Measurements from ENCODE around the gene CHST13.
A peak's percentile ranks its signal among the peaks of the same experiment; 100 is the strongest.
"Not testable (repeated sequence)": the region's sequence is repeated elsewhere in the genome, so short reads cannot be mapped to it uniquely, and the experiment has no call there.

CHST13 gene

DNA sequence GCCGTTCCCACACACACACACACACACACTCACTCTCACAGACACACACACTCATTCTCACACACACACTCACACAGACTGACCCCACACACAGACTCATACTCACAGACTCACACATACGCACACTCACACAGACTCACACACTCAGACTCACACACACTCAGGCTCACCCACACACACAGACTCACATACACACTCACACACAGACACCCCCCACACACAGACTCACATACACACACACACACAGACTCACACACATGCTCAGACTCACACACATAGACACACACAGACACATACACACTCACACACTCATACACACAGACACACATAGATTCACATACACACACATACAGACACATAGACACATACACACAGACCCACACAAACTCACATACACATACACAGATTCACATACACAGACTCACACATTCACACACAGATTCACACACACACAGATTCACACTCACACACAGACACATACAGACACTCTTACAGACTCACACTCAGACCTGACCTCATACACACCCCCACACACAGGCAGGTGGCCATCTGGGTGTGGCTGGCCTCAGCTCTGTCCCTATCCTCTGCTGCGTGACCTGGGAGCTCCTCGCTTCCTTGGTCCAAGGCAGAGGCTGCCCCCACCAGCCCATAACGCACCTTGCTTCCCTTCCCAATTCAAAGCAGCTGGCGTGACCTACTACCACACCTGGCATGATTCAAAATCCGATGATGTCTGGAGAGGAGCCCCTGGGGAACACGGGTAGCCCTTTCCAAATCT is 32.9 kb downstream of the CHST13 start:
- no peak for DNase-seq

DNA sequence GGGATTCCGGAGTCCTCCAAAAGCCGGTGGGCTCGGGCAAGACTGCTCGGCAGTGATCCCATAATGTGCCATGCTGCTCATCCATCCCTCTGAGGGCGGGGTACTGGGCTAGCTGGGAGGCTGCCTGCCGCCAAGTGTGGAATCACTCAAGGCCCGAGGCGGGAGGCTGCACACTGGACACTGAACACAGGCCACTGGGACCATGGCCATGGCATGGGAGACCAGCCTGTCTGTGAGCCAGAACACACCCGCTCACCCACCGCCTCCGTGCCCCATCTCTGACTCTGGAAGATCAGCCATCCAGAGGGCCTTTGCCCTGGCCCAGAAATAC is 33.4 kb downstream of the CHST13 start:
- no peak for DNase-seq

DNA sequence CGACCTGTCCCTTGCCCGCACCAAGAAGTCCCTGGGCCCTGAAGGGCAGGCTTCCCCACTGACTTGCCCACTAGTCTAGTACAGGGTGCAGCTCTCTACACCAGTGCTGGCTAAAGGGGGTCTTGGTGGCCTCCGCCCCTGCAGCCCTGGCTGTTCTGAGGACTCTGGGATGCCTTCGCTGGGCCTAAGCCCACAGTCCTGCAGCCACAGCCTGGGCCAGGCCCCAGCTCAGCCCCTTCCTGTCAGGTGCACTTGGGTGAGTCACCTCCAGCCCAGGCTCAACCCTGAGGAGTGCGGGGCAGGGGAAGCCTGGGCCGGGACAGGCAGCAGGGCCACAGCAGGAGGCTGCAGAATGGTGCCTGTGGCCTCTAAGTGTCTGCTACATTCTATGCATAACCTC is 33.8 kb downstream of the CHST13 start:
- DNase-seq: no peak

DNA sequence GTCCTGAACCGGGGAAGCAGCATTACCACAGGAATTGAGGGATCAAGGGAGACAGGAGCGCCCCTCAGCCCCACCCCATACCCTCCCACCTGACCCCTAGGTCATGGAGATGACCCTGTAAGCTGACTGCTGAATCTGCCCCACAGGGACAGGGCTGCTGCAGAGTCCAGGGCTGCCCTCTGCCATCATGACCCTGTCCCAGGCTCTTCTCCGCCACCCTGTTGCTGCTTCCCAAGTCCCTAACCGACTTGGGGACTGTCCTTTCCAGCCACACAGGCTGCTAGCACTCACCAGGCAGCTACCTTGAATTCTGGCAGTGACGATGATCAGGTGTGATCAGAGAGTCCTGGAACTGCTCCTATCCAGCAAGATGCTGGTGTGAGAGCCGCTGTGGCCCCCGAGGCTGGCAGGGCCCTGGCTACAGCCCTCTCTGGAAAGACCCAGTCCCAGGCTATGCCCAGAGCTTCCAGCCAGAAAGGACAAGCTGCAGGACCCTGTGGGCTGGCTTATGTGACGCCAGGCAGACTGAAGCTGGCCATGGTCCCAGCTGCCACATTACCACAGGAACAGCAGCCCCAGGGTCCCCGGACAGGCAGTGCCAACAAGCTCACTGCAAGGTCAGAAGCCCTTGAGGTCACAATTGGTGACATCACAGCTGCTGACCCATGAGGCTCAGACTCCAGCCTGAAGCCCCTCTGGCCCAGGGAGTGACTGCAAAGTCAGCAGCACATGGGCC is 34.5 kb downstream of the CHST13 start, which contains the start of gene C3orf22:
Gene C3orf22 (minus strand): TSS at position 597 of the 736 bp plus-strand sequence. CDS start 5,542 bp downstream, outside the sequence.
- DNase-seq: no peak

DNA sequence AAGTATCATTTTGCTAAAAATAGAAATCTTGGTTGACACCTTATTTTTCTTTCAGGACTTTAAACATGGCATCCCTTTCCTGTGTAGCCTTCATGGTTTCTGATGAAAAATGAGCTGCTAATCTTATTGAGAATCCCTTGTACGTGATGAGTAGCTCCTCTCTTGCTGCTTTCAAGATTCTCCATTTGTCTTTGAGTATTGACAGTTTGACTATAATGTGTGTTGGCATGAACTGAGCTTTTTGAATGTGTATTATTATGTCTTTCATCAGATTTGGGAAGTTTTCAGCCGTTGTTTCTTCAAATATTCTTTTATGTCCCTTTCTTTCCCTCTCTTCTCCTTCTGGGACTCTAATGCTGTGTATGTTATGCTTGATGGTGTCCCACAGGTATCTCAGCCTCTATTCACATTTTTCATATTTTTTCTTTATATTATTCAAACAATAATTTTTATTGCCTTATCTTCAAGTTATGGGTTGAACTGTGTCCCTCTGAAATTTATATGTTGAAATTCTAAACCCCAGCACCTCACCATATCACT is 38.9 kb downstream of the CHST13 start:
- no peak for DNase-seq

DNA sequence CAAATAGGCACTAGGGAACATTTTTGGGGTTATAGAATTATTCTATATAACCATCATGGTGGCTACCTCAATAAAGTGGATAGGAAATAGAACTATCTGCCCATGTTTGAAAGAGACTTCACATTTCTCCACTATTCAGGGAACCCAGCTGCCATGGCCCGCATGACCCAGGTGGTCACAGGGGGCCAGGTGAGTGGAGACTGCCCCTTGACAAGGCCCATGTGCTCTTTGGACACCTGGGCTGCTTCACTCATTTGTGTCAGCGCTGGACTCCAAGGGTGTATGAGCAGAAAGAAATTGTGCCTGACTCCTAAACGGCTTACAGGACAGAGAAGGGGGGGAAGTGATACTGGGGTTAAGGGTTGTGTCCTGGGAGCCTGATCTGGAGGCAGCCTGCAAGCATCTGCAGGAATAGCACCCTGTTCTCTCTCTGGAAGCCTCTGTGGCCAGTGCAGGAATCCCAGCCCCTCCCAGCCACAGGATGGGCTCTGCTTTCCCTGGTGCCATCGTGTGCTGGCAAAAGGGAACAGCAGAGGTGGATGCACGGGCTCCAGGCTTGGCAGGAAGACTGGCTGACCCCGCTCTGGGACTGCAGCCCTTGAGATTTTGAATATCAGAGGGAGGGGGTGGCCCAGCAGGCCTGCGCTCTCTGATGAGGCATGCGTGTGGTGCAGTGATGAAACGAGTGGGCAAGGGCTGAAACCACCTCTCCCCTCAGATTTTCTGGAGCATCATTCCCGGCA is 43.9 kb downstream of the CHST13 start:
- no peak for DNase-seq

DNA sequence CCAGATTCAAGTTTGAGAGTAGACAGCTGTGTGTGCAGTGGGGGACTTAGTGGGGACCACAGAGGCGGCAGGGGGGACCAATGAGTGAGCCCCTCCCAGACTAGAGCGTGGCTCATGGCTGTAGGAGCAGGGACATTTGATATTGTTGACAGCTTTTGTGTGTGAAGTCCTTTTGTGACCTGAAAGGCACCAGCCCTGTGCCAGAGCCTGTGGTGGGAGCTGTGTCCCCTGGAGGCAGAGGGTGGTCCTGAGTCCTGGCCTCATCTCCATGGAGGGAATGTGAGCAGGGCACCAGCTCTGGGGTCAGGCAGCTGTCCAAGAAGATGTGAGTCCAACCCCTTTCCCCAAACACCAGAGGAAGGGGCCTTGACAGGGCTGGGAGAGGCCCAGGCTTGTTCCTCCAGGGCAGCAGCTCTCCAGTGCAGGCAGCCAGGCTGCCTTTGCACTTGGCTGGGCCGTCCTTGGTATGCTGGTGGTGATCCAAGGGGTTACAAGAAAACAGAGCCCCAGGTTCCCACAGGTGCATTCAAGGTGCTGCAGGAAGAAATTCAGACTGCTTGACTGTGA is 44.9 kb downstream of the CHST13 start:
- DNase-seq: no peak

DNA sequence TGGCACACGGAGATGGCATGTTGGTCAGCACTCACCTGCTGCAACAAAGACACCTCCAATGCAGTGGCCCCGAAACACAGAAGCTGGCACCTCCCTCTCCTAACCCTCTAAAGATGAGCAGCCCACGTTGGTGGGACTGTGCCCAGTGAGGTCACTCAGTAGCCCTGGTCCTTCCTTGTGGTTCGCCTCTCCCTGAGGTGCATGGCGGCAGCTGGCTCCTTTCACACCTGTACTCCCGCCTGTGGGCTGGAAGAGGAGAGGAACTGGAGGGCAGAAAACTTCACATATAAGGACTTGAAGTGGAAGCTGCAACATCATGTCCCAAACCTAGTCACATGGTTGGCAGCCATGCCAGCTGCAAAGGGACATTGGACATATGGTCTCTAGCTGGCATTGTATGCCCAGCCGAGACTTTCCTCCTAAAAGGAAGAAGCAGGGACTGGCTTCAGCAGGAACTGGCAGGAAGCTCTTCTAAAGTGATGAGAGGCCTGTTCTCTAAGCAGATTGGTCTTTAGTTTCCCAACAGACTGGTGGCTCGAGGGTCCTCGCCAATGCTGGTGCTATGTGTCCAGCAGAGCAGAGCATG is 45.5 kb downstream of the CHST13 start:
- no peak for DNase-seq

DNA sequence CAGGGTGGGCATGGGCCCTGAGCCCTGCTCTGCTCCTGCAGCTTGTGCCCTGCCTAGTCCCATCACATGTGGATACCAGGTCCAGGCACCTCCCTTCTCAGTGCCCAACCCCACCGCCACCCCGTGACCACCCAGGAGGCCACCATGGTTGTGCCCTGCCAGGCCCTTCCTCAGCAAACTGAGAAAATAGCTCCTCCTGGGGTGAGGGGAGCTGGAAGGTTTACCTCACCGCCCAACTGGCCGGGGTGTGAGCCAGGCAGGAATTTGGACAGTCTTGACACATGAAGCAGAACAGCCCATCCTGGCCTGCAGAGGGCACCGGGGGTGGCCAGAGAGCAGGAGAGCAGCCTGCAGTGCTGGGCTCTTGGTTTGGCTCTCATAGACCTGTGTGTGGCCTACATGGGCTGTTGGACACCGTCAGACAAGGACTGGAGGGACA is 46.2 kb downstream of the CHST13 start:
- DNase-seq: no peak

DNA sequence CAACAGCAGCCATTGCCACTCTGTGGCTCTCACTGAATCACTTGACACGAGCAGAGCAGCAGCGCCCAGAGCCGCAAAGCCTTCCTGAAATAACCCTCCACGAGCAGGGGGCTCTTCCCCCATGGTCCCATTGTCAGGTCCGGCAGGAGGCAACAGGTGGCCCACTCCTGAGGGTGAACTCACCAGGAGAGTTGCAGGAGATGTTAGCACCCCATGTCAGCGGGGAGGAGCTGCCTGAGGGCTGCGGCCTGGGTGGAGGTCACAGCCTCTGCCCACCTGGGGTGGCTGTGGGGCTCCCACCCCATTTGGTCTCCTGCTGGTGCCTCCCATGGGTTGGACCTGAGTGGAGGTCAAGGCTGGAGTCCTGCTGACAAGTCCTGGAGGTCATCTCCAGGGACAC is 47.1 kb downstream of the CHST13 start:
- no peak for DNase-seq

DNA sequence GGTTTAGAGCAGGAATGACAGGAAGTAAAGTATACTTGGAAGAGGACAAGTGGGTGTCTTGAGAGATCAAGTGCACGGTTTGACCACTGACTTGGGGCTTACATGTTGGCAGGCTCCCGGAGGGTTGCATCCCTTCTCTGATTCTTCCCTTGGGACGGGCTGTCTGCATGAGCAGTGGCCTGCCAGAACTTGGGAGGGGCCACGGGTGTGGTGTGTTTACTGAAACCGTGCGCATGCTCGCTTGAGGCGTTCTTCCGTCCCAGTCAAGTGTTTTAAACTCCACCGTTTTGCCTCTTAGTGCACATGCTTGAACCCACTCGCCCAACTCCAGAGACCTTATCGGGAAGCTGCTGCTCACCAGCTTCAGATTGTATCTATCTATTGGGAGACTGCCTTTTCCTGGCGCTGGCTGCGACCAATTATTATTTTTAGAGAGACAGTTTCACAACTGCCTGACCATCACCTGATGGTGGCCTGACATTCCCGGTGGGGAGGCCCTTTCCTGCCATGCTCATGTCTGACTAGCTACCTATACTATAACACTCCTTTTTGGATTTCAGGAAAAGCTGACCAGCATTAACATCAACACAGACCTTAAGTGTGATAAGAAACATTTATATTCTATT is 49.6 kb downstream of the CHST13 start:
- DNase-seq: no peak

DNA sequence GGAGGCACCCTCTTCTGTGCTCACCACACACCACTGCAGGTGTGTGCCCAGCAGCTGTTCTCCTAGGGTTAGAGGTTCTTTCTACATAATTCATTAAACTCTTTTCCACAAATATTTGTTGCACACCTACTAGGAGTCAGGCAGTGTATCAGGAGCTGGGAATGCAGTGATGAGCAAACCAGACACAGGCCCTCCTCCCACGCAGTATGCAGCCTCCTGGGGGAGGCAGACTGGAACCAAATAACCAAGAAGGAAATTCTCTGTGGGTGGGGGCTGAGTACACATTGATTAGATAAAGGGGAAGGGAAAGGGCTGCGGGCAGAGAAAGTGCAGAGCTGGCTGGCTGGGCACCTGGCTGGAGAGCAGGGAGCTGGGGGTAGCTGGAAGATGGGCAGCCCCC is 53.3 kb downstream of the CHST13 start:
- DNase-seq: no peak

DNA sequence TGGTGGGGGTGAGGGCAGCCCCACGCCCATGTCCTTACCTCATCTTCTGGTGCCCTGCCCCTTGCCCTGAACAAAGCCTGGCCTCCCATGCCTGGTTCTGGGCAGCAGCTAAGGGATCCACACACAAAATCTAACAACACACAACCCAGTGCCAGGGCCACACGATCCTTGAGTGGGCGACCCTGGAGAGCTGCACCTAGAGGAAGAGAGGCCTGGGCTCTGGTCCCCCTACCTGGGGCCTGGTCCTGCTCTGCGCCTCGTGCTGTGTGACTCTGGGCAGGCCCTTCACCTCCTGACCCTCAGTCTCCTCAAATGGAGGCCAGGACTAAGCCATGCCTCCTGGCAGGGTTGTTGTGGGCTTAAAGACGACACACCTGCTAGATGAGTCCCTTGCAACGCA is 54.7 kb downstream of the CHST13 start:
- DNase-seq: no peak

DNA sequence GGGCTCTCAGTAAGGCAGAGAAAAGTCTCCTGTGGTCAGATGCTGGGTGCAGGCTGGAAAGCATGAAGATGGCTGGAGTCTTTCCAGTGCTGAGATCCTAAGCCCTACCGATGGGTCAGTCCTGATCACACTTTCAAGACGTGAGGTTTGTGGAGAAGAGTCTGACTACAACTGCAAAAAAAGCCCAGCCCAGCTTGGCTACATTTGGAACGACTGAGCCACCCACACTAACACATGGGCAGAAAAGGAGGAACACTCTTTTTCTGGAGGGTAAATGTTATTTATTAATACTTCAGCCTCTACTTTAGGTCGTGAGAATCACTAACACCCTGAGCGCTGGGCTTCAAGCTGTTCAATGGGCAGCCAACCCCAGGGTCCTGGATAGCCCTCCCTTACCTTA is 56.8 kb downstream of the CHST13 start:
- no peak for DNase-seq

DNA sequence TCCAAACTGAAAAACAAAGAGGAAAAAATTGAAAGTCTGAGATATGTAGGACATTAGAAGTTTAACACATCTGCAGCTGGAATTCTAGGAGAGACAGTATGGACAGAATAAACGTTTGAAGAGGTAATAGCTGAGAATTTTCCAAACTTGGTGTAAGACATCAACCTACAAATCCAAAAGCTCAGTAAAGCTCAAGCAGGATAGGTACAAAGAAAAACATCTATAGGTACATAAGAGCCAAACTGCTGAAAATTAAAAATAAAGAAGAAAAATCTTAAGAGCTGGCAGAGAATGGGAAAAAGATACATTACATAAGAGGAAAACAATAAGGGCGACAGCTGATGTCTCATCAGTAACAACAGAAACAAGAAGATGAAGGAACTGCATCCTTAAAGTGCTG is 57.6 kb downstream of the CHST13 start:
- no peak for DNase-seq

DNA sequence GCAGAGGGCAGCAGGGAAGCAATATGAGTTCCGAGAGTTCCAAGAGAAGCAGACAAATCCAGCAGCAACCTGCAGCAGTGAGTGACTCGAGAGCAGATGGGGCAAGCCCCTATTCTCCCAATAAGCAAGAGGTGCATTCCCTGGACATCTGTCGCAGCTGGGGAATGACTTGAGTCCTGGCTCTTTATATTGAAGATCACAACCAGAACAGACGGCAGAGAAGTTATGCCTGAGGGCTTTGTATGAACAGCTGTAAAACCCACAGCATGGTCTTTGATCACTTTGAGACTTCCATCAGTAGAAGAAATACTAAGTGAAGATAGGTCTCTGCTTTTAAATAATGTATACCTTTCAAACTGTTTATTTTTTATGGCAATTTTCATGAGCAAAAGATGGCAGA is 58.4 kb downstream of the CHST13 start:
- peak; percentile 70 for DNase-seq

DNA sequence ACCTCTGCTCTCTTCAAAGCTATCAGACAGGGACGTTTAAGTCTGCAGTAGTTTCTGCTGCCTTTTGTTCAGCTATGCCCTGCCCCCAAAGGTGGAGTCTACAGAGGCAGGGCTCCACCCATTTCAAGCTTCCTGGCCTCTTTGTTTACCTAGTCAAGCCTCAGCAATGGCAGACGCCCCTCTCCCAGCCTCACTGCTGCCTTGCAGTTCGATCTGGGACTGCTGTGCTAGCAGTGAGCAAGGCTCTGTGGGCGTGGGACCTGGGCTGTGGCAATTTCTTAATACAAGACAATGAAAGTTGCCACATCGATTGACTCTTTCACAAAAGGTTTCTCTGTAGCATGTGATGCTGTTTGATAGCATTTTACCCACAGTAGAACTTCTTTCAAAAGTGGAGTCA is 67.6 kb downstream of the CHST13 start:
- DNase-seq: not testable (repeated sequence)

Data from DMS 273 treated with DMSO at 0.1 percent for 48 hours (cell line).